HEK293T (cell line): ENCODE results near the gene GREM1.

Experiments used
- BHLHE40 ChIP-seq: fragments of 450-650 bp; IDR thresholded peaks from 2 replicates; pipeline ENCODE4 v1.6.1; 2016; ENCODE audit warnings: mild to moderate bottlenecking, moderate library complexity, borderline replicate concordance
- CTBP1 ChIP-seq: fragments of 450-650 bp; IDR thresholded peaks from 2 replicates; pipeline ENCODE4 v1.6.1; 2016; ENCODE audit warnings: borderline replicate concordance
- ELF4 ChIP-seq: fragments of 450-650 bp; IDR thresholded peaks from 2 replicates; pipeline ENCODE4 v1.6.1; 2017; ENCODE audit warnings: antibody characterized with exemption
- FOXM1 ChIP-seq: fragments of 450-650 bp; IDR thresholded peaks from 2 replicates; pipeline ENCODE4 v1.6.1; 2017; ENCODE audit warnings: mild to moderate bottlenecking, borderline replicate concordance
- L3MBTL2 ChIP-seq: fragments of 450-650 bp; conservative IDR thresholded peaks from 2 replicates; pipeline ENCODE4 v1.6.1; 2016; ENCODE audit warnings: mild to moderate bottlenecking
- LEF1 ChIP-seq: fragments of 450-650 bp; IDR thresholded peaks from 2 replicates; pipeline ENCODE4 v1.6.1; 2017; ENCODE audit warnings: mild to moderate bottlenecking, borderline replicate concordance
- PKNOX1 ChIP-seq: fragments of 450-650 bp; IDR thresholded peaks from 2 replicates; pipeline ENCODE4 v1.6.1; 2016
- SP1 ChIP-seq: fragments of 450-650 bp; IDR thresholded peaks from 2 replicates; pipeline ENCODE4 v1.6.1; 2017
- SUZ12 ChIP-seq: fragments of 450-650 bp; IDR thresholded peaks from 2 replicates; pipeline ENCODE4 v1.6.1; 2016; ENCODE audit warnings: mild to moderate bottlenecking
- TARDBP ChIP-seq: fragments of 450-650 bp; IDR thresholded peaks from 2 replicates; pipeline ENCODE4 v1.6.1; 2016

DNA sequence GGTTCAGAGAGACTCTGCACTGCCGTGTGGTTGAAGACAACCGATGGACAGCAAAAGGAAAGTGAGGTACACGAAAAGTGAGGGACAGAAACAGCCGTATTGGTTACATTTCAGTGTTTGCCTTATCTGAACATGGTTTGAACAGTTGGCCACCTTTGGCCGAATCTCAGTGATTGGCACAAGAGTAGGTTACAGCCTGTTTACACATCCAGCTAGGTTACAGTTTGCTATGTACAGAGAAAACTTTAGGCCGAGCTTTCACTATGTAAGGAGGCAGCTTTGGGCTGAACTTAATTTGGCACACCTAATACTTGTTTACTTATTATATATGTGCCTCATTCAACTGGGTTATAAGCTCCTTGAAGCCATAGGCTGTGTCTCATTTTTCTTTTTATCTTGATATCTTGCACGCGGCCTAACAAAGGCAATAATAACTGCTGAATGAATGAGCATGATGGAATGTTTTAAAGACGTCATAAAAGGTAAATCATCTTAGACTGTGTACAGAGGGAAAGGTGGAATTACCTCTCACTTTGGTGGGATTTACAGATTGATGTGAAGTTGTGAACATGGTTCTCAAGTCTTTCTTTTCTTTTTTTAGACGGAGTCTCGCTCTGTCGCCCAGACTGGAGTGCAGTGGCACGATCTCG, 17.2 kb upstream of the GREM1 start:
- TF ChIP-seq SP1 = no peak
- TF ChIP-seq CTBP1 = no peak
- no peak for TF ChIP-seq L3MBTL2
- no peak for TF ChIP-seq SUZ12
- no peak for TF ChIP-seq BHLHE40
- no peak for TF ChIP-seq ELF4
- TF ChIP-seq TARDBP = no peak
- TF ChIP-seq PKNOX1 = no peak
- no peak for TF ChIP-seq FOXM1
- TF ChIP-seq LEF1 = no peak
